ENCODE measurements around the gene ERC2. TPM values are rescaled to one million over a fixed set of nuclear protein-coding genes. Genes with fewer than 3 reads are reported as not detected.

Gene ERC2
- total RNA-seq, 1 experiment from 2014 or later, result 0.90 TPM

- no peak overlapping the region for H3K27ac ChIP-seq (ENCODE audit: low read depth, low read length, poor library complexity, severe bottlenecking)
- no peaks in the 10 kb centered on the region for H3K27me3 ChIP-seq (replicated peaks; ENCODE audit: insufficient read depth, low read depth, low read length, poor library complexity)
- ChIA-PET POLR2A (ENCODE audit: low non-redundant PET) (interaction anchor here (0.6 kb wide), 1 partner anchor 457 kb away, joined by 3 read pairs; no protein-coding TSS in a partner anchor), CTCF (no interaction called here)
- no peaks in the 10 kb centered on the region for H3K36me3 ChIP-seq (ENCODE audit: insufficient read depth, low read length, poor library complexity, severe bottlenecking)
- intact Hi-C loops (cut with micrococcal nuclease; ENCODE audit: unreplicated experiment), result no loop called here
- H3K4me1 ChIP-seq (ENCODE audit: insufficient read depth, low read length, poor library complexity, severe bottlenecking), result no peaks in the 10 kb centered on the region
- no peaks in the 10 kb centered on the region for H3K9me3 ChIP-seq (ENCODE audit: low read depth, low read length, poor library complexity, severe bottlenecking)
- TF ChIP-seq EZH2 (IDR thresholded peaks at IDR 0.05; ENCODE audit: borderline replicate concordance, low read depth, low read length, poor library complexity, severe bottlenecking) (no peak), CTCF (conservative IDR thresholded peaks at IDR 0.05; ENCODE audit: low read depth, low read length) (no peak)
- H3K4me3 ChIP-seq (ENCODE audit: low read depth, low read length, poor library complexity, severe bottlenecking), result no peak overlapping the region
- no peak for DNase-seq (ENCODE audit: low spot score)
- no TSS peak for BruUV-seq (replicated peaks)
Observed at GRCh38 chr3:56102032-56102431, 366.2 kb downstream of the ERC2 start.

- no peaks in the 10 kb centered on the region for H3K9me3 ChIP-seq (ENCODE audit: low read depth, low read length, poor library complexity, severe bottlenecking)
- DNase-seq (ENCODE audit: low spot score), result peak; percentile 38
- no peak overlapping the region for H3K27ac ChIP-seq (ENCODE audit: low read depth, low read length, poor library complexity, severe bottlenecking)
- TF ChIP-seq EZH2 (IDR thresholded peaks at IDR 0.05; ENCODE audit: borderline replicate concordance, low read depth, low read length, poor library complexity, severe bottlenecking) (no peak), CTCF (conservative IDR thresholded peaks at IDR 0.05; ENCODE audit: low read depth, low read length) (no peak)
- H3K36me3 ChIP-seq (ENCODE audit: insufficient read depth, low read length, poor library complexity, severe bottlenecking), result no peaks in the 10 kb centered on the region
- BruUV-seq (replicated peaks), result no TSS peak
- H3K4me1 ChIP-seq (ENCODE audit: insufficient read depth, low read length, poor library complexity, severe bottlenecking), result no peaks in the 10 kb centered on the region
- CTCF ChIA-PET, result no interaction called here
- intact Hi-C loops (cut with micrococcal nuclease; ENCODE audit: unreplicated experiment), result no loop called here
- H3K4me3 ChIP-seq (ENCODE audit: low read depth, low read length, poor library complexity, severe bottlenecking), result no peak overlapping the region
- POLR2A ChIA-PET (ENCODE audit: low non-redundant PET), result interaction anchor here (0.6 kb wide), 1 partner anchor 456 kb away, joined by 3 read pairs; no protein-coding TSS in a partner anchor
- H3K27me3 ChIP-seq (replicated peaks; ENCODE audit: insufficient read depth, low read depth, low read length, poor library complexity), result no peaks in the 10 kb centered on the region
Observed at GRCh38 chr3:56101576-56101975, 366.7 kb downstream of the ERC2 start.

GRCh38 chr3:56096999-56097398 lies 371.3 kb downstream of the ERC2 start:
- H3K4me3 ChIP-seq (ENCODE audit: low read depth, low read length, poor library complexity, severe bottlenecking), result no peak overlapping the region
- H3K36me3 ChIP-seq (ENCODE audit: insufficient read depth, low read length, poor library complexity, severe bottlenecking), result no peaks in the 10 kb centered on the region
- TF ChIP-seq CTCF (conservative IDR thresholded peaks at IDR 0.05; ENCODE audit: low read depth, low read length), result no peak
- TF ChIP-seq EZH2 (IDR thresholded peaks at IDR 0.05; ENCODE audit: borderline replicate concordance, low read depth, low read length, poor library complexity, severe bottlenecking), result no peak
- intact Hi-C loops (cut with micrococcal nuclease; ENCODE audit: unreplicated experiment), result no loop called here
- CTCF ChIA-PET, result no interaction called here
- BruUV-seq (replicated peaks), result no TSS peak
- H3K27me3 ChIP-seq (replicated peaks; ENCODE audit: insufficient read depth, low read depth, low read length, poor library complexity), result no peaks in the 10 kb centered on the region
- H3K27ac ChIP-seq (ENCODE audit: low read depth, low read length, poor library complexity, severe bottlenecking), result no peak overlapping the region
- DNase-seq (ENCODE audit: low spot score), result no peak
- POLR2A ChIA-PET (ENCODE audit: low non-redundant PET), result no interaction called here
- H3K9me3 ChIP-seq (ENCODE audit: low read depth, low read length, poor library complexity, severe bottlenecking), result no peaks in the 10 kb centered on the region
- H3K4me1 ChIP-seq (ENCODE audit: insufficient read depth, low read length, poor library complexity, severe bottlenecking), result no peaks in the 10 kb centered on the region

All from A673 (cell line).